Retinal pigment epithelial cell (primary cell): Measurements from ENCODE around the gene KAT6B.

ENCODE experiments used
- DNase-seq: peaks from one replicate; pipeline ENCODE4 v3.0.0-alpha.2; 2010; ENCODE audit warnings: low read depth
- H3K4me3 ChIP-seq: 2 replicates; pipeline ENCODE4 v1.5.1; 2011; ENCODE audit warnings: mild to moderate bottlenecking, low read length, control low read depth, moderate library complexity
- CTCF ChIP-seq: conservative IDR thresholded peaks from 2 replicates; pipeline ENCODE4 v1.5.1; 2011; ENCODE audit warnings: low read depth, low read length, control low read depth, inconsistent platforms

The KAT6B gene

GRCh38 chr10:74956555-74957111 lies 130.2 kb downstream of the KAT6B start:
- no peak for DNase-seq
- no peak overlapping the region for H3K4me3 ChIP-seq
- TF ChIP-seq CTCF: no peak

GRCh38 chr10:74957285-74957961 lies 131.0 kb downstream of the KAT6B start:
- no peak for TF ChIP-seq CTCF
- no peak for DNase-seq
- peak overlapping the region; percentile 5 for H3K4me3 ChIP-seq

- no peak for TF ChIP-seq CTCF
- no peak for DNase-seq
Measured at GRCh38 chr10:74958316-74958715, 131.9 kb downstream of the KAT6B start.

GRCh38 chr10:74960670-74961069 lies 134.3 kb downstream of the KAT6B start:
- TF ChIP-seq CTCF: no peak
- no peak for DNase-seq
- H3K4me3 ChIP-seq: no peak overlapping the region

More at GRCh38 chr10:74958316-74958715, 131.9 kb downstream of the KAT6B start:
- H3K4me3 ChIP-seq: no peak overlapping the region

- H3K4me3 ChIP-seq: no peak overlapping the region
- DNase-seq: no peak
- TF ChIP-seq CTCF: no peak
Measured at GRCh38 chr10:74962517-74962916, 136.1 kb downstream of the KAT6B start.

- no peak for DNase-seq
- H3K4me3 ChIP-seq: no peak overlapping the region
- TF ChIP-seq CTCF: no peak
Measured at GRCh38 chr10:74963549-74963948, 137.1 kb downstream of the KAT6B start.
